ENCODE results near the gene LSM14A.
"Not testable (repeated sequence)": the region's sequence is repeated elsewhere in the genome, so short reads cannot be mapped to it uniquely, and the experiment has no call there.

The LSM14A gene

GRCh38 chr19:34151439-34151838 is 20.9 kb upstream of the LSM14A start:
- TF ChIP-seq CTCF (IDR thresholded peaks at IDR 0.05), result no peak
- H3K27me3 Mint-ChIP-seq (ENCODE audit: low read depth, poor library complexity), result peaks cover 17% of the 10 kb centered on the region
- no peak overlapping the region for H3K27ac Mint-ChIP-seq
- no peak overlapping the region for H3K4me3 Mint-ChIP-seq
- no peaks in the 10 kb centered on the region for H3K36me3 Mint-ChIP-seq (ENCODE audit: low read depth)
- peaks cover 15% of the 10 kb centered on the region for H3K4me1 Mint-ChIP-seq
- DNase-seq, result no peak
- H3K9me3 Mint-ChIP-seq, result peaks cover 7% of the 10 kb centered on the region

GRCh38 chr19:34154401-34154800 is 17.9 kb upstream of the LSM14A start:
- Mint-ChIP-seq H3K27ac (no peak overlapping the region), H3K9me3 (peaks cover 7% of the 10 kb centered on the region), H3K4me1 (peaks cover 11% of the 10 kb centered on the region), H3K4me3 (no peak overlapping the region), H3K27me3 (ENCODE audit: low read depth, poor library complexity) (peaks cover 9% of the 10 kb centered on the region), H3K36me3 (ENCODE audit: low read depth) (no peaks in the 10 kb centered on the region)
- no peak for TF ChIP-seq CTCF (IDR thresholded peaks at IDR 0.05)
- no peak for DNase-seq

GRCh38 chr19:34155686-34156085 is 16.6 kb upstream of the LSM14A start:
- H3K36me3 Mint-ChIP-seq (ENCODE audit: low read depth), result no peaks in the 10 kb centered on the region
- TF ChIP-seq CTCF (IDR thresholded peaks at IDR 0.05), result no peak

GRCh38 chr19:34158966-34159365 is 13.3 kb upstream of the LSM14A start:
- peaks cover 13% of the 10 kb centered on the region for H3K27me3 Mint-ChIP-seq (ENCODE audit: low read depth, poor library complexity)
- not testable (repeated sequence) for H3K27ac Mint-ChIP-seq; H3K36me3 Mint-ChIP-seq (ENCODE audit: low read depth); DNase-seq; H3K9me3 Mint-ChIP-seq; H3K4me1 Mint-ChIP-seq; H3K4me3 Mint-ChIP-seq

More at GRCh38 chr19:34155686-34156085, 16.6 kb upstream of the LSM14A start:
- DNase-seq, result no peak
- no peak overlapping the region for H3K27ac Mint-ChIP-seq
- H3K4me1 Mint-ChIP-seq, result peaks cover 11% of the 10 kb centered on the region
- no peak overlapping the region for H3K4me3 Mint-ChIP-seq
- peaks cover 7% of the 10 kb centered on the region for H3K9me3 Mint-ChIP-seq
- H3K27me3 Mint-ChIP-seq (ENCODE audit: low read depth, poor library complexity), result peaks cover 12% of the 10 kb centered on the region

GRCh38 chr19:34159541-34159940 is 12.8 kb upstream of the LSM14A start:
- not testable (repeated sequence) for H3K36me3 Mint-ChIP-seq (ENCODE audit: low read depth); H3K4me3 Mint-ChIP-seq; H3K9me3 Mint-ChIP-seq; DNase-seq; H3K4me1 Mint-ChIP-seq; H3K27ac Mint-ChIP-seq
- H3K27me3 Mint-ChIP-seq (ENCODE audit: low read depth, poor library complexity), result peaks cover 13% of the 10 kb centered on the region

- H3K36me3 Mint-ChIP-seq (ENCODE audit: low read depth); H3K4me3 Mint-ChIP-seq; DNase-seq; H3K27ac Mint-ChIP-seq; H3K9me3 Mint-ChIP-seq; H3K4me1 Mint-ChIP-seq: not testable (repeated sequence)
- peaks cover 16% of the 10 kb centered on the region for H3K27me3 Mint-ChIP-seq (ENCODE audit: low read depth, poor library complexity)
Measured at GRCh38 chr19:34161902-34162301, 10.4 kb upstream of the LSM14A start.

- no peak overlapping the region for H3K4me3 Mint-ChIP-seq
- no peak for TF ChIP-seq CTCF (IDR thresholded peaks at IDR 0.05)
- H3K27ac Mint-ChIP-seq, result no peak overlapping the region
- H3K36me3 Mint-ChIP-seq (ENCODE audit: low read depth), result no peaks in the 10 kb centered on the region
- no peak for DNase-seq
- peaks cover 4% of the 10 kb centered on the region for H3K9me3 Mint-ChIP-seq
- H3K27me3 Mint-ChIP-seq (ENCODE audit: low read depth, poor library complexity), result peaks cover 22% of the 10 kb centered on the region
- peaks cover 10% of the 10 kb centered on the region for H3K4me1 Mint-ChIP-seq
Measured at GRCh38 chr19:34165295-34165738, 7.0 kb upstream of the LSM14A start.

- peaks cover 18% of the 10 kb centered on the region for H3K27me3 Mint-ChIP-seq (ENCODE audit: low read depth, poor library complexity)
- not testable (repeated sequence) for H3K4me3 Mint-ChIP-seq; H3K9me3 Mint-ChIP-seq; H3K36me3 Mint-ChIP-seq (ENCODE audit: low read depth); DNase-seq; H3K27ac Mint-ChIP-seq
- H3K4me1 Mint-ChIP-seq, result peaks cover 40% of the 10 kb centered on the region
Measured at GRCh38 chr19:34169475-34170199, 2.7 kb upstream of the LSM14A start.

Measured in nephron progenitor cell (in vitro differentiated cells).